ENCODE data around the gene MPP3.

The MPP3 gene

GRCh38 chr17:43769859-43770258 lies 63.1 kb downstream of the MPP3 start:
- DNase-seq = no peak

DNA sequence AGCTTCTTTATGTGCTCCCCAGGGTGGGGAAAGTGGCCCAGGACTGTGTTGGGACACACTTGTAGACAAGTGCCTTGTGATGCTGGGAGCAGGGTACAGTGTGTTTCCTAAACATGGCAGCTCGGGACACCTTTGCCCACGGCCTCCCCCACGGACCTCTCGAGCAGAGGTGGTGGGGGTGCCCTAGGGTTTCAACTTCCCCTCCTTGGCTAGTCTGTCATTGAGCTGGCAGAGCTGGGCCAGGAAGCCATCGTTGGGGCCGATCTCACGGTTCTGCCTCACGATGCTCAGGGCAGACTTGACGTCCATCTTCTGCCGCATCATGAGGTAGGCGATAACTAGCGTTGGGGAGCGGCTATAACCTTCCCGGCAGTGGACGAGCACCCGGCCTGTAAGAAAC lies 63.5 kb downstream of the MPP3 start:
- DNase-seq = no peak

- no peak for DNase-seq
Observed at GRCh38 chr17:43768943-43769342, 64.0 kb downstream of the MPP3 start.

DNA sequence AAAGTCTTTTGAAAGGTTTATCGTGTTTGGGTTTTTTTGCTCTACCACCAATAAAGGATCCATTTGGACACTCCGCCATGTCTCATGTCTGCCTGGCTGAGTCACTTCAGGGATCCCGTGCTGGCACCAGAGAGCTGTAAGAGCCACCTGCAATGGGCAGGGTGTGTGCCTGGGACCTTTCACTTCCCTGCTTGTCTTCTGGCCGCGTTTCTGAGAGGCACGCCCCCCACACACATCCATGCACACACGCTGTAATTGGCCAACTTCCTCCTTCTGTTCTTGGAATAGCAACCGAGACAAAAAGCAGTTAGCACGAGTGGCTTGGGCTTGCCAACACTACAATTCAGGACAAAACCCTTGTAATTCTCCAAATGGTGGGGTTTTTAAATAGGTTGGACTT lies 64.6 kb downstream of the MPP3 start:
- DNase-seq = no peak

DNA sequence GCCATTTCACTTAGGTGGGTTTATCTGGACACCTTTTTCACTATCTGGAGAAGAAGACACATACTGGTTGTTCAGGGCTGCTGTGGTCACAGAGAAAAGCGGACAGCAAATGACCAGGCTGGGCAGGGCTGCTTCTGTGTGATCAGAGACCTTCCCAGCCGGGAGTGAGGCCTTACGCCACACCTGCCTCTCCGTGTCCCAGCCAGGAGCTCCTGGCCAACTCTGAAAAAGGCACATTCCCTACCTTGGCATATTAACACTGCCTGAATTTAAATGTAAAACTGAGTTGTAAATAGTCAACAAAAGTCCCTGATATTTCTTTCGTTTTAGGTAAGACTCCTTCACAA lies 65.3 kb downstream of the MPP3 start:
- DNase-seq = no peak

DNA sequence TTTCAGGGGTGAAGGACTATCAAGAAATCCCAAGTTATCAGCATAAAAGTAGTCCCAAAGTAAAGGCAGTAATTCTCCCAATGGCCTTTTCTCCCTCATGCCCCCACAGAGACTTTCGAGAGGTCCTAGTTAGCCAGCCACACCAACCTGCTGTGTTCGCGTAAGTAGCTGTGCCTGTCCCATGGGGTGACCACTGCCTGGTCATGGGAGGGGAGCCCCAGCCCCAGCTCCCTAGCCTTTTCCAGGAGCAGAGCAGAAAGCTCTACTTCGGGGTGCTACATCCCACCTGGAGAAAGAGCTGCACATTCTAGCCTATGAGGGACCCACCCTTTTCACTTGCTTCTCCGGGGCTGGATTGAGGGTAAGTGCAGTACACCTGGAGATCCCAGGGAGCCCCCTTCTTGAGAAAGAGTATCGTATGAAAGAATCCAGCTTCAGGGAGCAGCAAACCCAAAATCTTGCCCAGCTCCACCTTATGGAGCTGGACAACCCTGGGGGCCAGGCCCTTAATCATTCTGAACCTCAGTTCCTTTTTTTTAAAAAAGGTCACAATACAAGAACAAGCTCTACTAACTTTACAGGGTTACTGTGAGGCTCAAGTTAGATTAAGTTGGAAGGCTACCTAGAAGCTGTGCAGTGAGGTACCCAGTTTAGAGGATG lies 65.8 kb downstream of the MPP3 start:
- DNase-seq = no peak

GRCh38 chr17:43766413-43767052 lies 66.4 kb downstream of the MPP3 start:
- DNase-seq = no peak

- peak; percentile 53 for DNase-seq
Observed at GRCh38 chr17:43760254-43760852, 72.6 kb downstream of the MPP3 start.

DNA sequence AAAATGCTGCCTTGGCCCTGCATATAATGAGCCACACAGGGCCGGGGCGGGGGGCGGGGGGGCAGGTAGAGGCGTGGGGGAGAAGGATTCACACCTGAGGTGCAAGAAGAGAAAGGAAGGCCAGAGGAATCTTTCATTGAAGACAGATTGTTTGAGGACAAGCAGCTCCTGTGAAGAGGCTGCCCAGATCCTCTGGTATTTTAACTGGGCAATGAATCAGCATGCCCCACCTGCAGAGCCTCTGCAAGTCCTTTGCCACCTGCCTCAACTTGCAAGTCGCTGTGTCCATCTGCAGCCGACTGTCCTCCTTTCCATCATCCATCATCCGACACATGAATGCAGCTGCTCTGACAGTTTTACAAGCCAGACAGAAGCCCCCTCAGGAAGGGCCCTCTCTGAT lies 73.1 kb downstream of the MPP3 start:
- DNase-seq = no peak

DNA sequence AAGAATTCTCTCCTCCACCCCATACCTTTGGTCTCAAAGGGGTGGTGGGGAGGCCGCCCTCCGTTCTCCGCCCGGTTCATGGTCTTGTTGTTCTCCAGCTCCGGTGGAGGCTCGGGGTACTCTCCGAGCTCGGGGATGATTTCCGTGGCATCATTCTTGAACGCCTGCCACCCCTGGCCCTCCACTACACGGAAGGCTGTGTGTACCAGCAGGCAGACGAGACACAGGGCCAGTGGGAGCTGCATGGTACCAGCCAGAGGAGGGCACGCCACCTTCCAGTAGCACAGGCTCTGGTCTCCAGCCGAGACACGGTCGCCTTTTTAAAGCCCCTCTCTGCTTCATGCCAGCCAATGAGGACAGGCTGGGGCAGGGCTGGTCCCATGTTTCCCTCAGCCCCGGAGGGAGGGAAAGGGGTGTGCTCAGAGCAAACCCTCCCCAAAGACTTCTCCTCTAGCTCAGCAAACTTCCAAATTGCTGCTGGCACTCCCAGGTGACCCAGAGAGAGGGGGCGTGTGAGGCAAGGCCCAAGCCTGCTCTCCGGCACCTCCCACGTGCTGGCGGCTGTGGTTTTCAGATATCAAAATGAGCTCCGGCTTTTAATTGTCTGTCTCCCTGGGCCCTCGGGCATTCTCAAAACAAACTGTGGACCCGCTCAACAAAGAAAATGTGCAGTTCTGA lies 74.3 kb downstream of the MPP3 start, which contains the start of gene SOST:
TSS of gene SOST (minus strand) at position 295 of the 678 bp plus-strand sequence. CDS start at position 245, 50 bp downstream.
- DNase-seq = no peak

- no peak for DNase-seq
Observed at GRCh38 chr17:43758086-43758485, 74.9 kb downstream of the MPP3 start.

DNA sequence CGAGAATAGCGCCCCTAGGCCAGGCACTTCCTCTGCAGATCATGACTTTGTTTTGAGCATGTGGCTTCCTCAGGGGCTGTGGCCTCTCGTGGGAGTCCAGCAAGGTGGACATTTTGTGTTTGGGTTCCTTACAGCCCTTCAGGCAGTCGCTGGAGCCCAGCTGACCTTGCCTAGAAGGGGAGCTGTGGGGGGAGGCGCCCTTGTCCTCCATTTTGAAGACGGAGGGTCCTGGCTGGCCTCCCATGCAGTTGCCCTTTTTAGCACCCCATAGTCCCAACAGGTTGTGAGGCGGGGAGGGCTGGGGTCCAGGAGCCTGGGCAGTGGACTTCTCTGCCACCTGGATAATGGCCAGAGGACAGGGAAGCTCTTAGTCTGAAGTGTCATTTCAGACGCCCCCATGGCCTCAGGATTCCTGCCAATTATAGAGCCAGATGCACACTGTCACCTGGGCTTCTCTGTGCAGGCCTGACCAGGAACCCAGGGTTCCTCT lies 75.7 kb downstream of the MPP3 start:
- no peak for DNase-seq

- no peak for DNase-seq
Observed at GRCh38 chr17:43756201-43756600, 76.7 kb downstream of the MPP3 start.

DNA sequence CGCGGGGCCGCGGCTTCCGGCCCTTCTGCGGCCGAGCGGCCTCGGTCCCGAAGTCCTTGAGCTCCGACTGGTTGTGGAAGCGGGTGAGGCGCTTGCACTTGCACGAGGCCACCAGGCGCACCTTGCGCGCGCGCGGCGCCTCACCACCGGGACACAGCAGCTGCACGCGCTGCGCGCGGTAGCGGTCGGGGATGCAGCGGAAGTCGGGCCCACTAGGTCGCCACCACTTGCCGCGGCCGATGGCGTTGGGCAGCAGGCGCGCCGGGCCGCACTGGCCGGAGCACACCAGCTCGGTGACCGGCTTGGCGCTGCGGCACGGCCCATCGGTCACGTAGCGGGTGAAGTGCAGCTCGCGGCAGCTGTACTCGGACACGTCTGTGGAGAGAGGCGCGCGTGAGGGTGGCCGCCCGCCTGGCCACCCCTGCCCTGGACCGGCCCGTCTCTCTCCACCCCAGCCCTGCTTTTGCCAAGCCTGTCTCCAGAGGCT lies 77.5 kb downstream of the MPP3 start:
- no peak for DNase-seq

- DNase-seq = no peak
Observed at GRCh38 chr17:43754947-43755346, 78.0 kb downstream of the MPP3 start.

DNA sequence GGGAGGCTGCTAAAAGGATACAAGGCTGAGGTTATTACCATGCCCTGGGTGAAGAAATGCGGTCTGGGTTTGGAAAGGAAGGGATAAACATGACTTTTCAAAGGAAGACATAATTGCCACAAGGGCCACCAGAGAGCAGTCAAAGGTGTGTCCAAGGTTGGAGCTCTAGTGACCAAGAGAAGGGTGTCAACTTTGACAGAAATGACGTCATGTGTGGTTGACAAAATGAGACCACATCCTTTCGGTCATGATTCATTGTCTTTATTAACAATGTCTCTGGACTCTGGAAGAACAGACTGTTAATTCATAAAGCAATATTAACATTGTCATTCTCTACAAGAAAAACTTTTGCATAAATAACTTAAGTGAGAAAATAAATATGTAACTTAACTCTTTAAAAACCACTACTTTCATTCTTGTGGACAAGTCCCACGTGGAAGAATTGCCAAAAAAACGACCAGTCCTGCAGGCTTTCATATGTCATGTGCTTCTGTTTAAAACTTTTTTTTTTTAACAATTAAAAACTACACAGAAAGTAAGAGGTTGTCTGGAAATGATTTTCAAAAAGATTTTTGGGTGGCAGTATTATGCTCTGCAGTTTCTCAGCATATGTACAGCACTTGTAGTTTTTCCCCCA lies 79.3 kb downstream of the MPP3 start:
- DNase-seq = no peak
